HL-60 (cell line): ENCODE data around the gene CD320.
"Not testable (repeated sequence)": the region's sequence is repeated elsewhere in the genome, so short reads cannot be mapped to it uniquely, and the experiment has no call there.

Experiments used
- DNase-seq, 2 experiments: peaks; one replicate each; pipeline ENCODE4 v3.0.0-alpha.2; 2010 to 2020; ENCODE audit warnings: low read depth in 1 of 2, low spot score in 1 of 2
- H3K27ac ChIP-seq: fragments of 250-450 bp; sonication (Bioruptor Pico); replicated peaks from 2 replicates; pipeline ENCODE4 v1.5.1; 2020; ENCODE audit warnings: mild to moderate bottlenecking, moderate library complexity
- H3K27me3 ChIP-seq: fragments of 250-450 bp; sonication (Bioruptor Pico); 2 replicates; pipeline ENCODE4 v1.5.1; 2021; ENCODE audit warnings: mild to moderate bottlenecking, moderate library complexity; ENCODE audit not compliant: insufficient read depth, poor library complexity, severe bottlenecking
- H3K4me3 ChIP-seq: replicated peaks from 2 replicates; pipeline ENCODE4 v1.5.1; 2011; ENCODE audit warnings: mild to moderate bottlenecking, control low read depth, low read length; ENCODE audit not compliant: insufficient read depth
- GABPA ChIP-seq: IDR thresholded peaks from 2 replicates; pipeline ENCODE4 v1.6.1; 2012; ENCODE audit warnings: low read depth
- POLR2AphosphoS5 ChIP-seq: IDR thresholded peaks from 2 replicates; pipeline ENCODE4 v1.6.1; 2012; ENCODE audit warnings: low read depth
- REST ChIP-seq: IDR thresholded peaks from 2 replicates; pipeline ENCODE4 v1.6.1; 2012; ENCODE audit warnings: low read depth; ENCODE audit not compliant: insufficient replicate concordance
- SPI1 ChIP-seq: IDR thresholded peaks from 2 replicates; pipeline ENCODE4 v1.6.1; 2012; ENCODE audit warnings: low read depth, mild to moderate bottlenecking, borderline replicate concordance
- TF ChIP-seq, protein P1 (sequence below): IDR thresholded peaks from one replicate; pipeline ENCODE4 v1.5.1; 2011; ENCODE audit warnings: low read length, control low read depth, inconsistent platforms; ENCODE audit not compliant: insufficient read depth

Gene CD320

DNA sequence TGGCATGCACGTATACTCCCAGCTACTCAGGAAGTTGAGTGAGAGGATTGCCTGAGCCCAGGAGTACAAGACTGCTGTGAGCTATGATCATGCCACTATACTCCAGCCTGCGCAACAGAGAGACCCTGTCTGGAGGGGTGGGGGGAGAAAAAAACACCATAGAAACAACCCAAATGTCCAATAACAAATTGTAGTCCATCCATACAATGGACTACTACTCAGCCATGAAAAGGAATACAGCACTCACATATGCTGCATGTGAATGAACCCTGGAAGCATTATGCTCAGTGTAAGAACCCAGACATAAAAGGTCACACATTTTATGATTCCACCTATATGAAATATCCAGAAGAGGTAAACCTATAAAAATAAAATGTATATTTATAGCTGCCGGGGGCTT is 42.3 kb downstream of the CD320 start:
- Histone ChIP-seq H3K4me3 (no peak overlapping the region), H3K27me3 (no peaks in the 10 kb centered on the region), H3K27ac (no peak overlapping the region)
- DNase-seq, result no peak
- no peak for TF ChIP-seq POLR2AphosphoS5
- no peak for TF ChIP-seq REST
- no peak for TF ChIP-seq SPI1
- TF ChIP-seq GABPA, result no peak
- TF ChIP-seq, protein P1, sequence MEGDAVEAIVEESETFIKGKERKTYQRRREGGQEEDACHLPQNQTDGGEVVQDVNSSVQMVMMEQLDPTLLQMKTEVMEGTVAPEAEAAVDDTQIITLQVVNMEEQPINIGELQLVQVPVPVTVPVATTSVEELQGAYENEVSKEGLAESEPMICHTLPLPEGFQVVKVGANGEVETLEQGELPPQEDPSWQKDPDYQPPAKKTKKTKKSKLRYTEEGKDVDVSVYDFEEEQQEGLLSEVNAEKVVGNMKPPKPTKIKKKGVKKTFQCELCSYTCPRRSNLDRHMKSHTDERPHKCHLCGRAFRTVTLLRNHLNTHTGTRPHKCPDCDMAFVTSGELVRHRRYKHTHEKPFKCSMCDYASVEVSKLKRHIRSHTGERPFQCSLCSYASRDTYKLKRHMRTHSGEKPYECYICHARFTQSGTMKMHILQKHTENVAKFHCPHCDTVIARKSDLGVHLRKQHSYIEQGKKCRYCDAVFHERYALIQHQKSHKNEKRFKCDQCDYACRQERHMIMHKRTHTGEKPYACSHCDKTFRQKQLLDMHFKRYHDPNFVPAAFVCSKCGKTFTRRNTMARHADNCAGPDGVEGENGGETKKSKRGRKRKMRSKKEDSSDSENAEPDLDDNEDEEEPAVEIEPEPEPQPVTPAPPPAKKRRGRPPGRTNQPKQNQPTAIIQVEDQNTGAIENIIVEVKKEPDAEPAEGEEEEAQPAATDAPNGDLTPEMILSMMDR, result no peak

GRCh38 chr19:8264248-8264647 is 43.9 kb downstream of the CD320 start:
- not testable (repeated sequence) for H3K27ac ChIP-seq, H3K27me3 ChIP-seq, H3K4me3 ChIP-seq, DNase-seq

GRCh38 chr19:8262431-8262830 is 45.7 kb downstream of the CD320 start:
- DNase-seq, result no peak
- TF ChIP-seq POLR2AphosphoS5 (no peak), SPI1 (no peak), GABPA (no peak)
- TF ChIP-seq, protein P1, result no peak
- H3K4me3 ChIP-seq, result no peak overlapping the region
- H3K27me3 ChIP-seq, result no peaks in the 10 kb centered on the region
- no peak overlapping the region for H3K27ac ChIP-seq

- H3K27me3 ChIP-seq, result no peaks in the 10 kb centered on the region
- no peak overlapping the region for H3K4me3 ChIP-seq
- no peak for DNase-seq
- H3K27ac ChIP-seq, result no peak overlapping the region
- TF ChIP-seq, protein P1, result no peak
- TF ChIP-seq REST (no peak), SPI1 (no peak), GABPA (no peak), POLR2AphosphoS5 (no peak)
Measured at GRCh38 chr19:8261881-8262280, 46.3 kb downstream of the CD320 start.
